IMR-90 (cell line): ENCODE results near the gene GALNT16. TPM values are rescaled to one million over a fixed set of nuclear protein-coding genes. Genes with fewer than 3 reads are reported as not detected.

Source experiments
- ATAC-seq: fragments of 200-7000 bp; cut with Tn5 transposase; 2 replicates; pipeline ENCODE4 v1.9.1; 2020; ENCODE audit warnings: low read depth, mild to moderate bottlenecking, moderate library complexity
- BruUV-seq: library from RNA; stranded (reverse); fragments of 400-500 nt; replicated peaks from 2 replicates; lab custom pipeline; 2021; lab: Mats Ljungman, UMichigan
- CTCF ChIA-PET: fragments of 300-600 bp; formaldehyde crosslinking; extraction: SDS; loops from one replicate; lab custom pipeline; 2021; ENCODE audit warnings: antibody characterized with exemption; lab: Yijun Ruan, JAX
- POLR2A ChIA-PET: fragments of 300-600 bp; sonication (Branson Sonifier 250); formaldehyde crosslinking; loops from one replicate; lab custom pipeline; 2022; ENCODE audit warnings: antibody characterized with exemption; ENCODE audit not compliant: unreplicated experiment; lab: Charles Lee
- DNase-seq: peaks from one replicate; pipeline ENCODE4 v3.0.0; 2013
- H2AFZ ChIP-seq: replicated peaks from 2 replicates; pipeline ENCODE3; 2013; ENCODE audit warnings: low read length, mild to moderate bottlenecking; ENCODE audit not compliant: poor library complexity
- H2AK5ac ChIP-seq: 2 replicates; pipeline ENCODE4 v1.6.1; 2013; ENCODE audit warnings: low read depth, low read length, inconsistent platforms
- H2AK9ac ChIP-seq: replicated peaks from 2 replicates; pipeline ENCODE3; 2013; ENCODE audit warnings: mild to moderate bottlenecking, low read depth, low read length, moderate library complexity; ENCODE audit not compliant: poor library complexity
- H2BK120ac ChIP-seq: 2 replicates; pipeline ENCODE4 v1.6.1; 2013; ENCODE audit warnings: low read depth, low read length, inconsistent platforms
- H2BK15ac ChIP-seq: 3 replicates; pipeline ENCODE4 v1.6.1; 2013; ENCODE audit warnings: low read depth, low read length, inconsistent platforms
- H2BK20ac ChIP-seq: 2 replicates; pipeline ENCODE4 v1.6.1; 2013; ENCODE audit warnings: low read depth, mild to moderate bottlenecking, inconsistent platforms, low read length, moderate library complexity
- H2BK5ac ChIP-seq: 2 replicates; pipeline ENCODE4 v1.6.1; 2013; ENCODE audit warnings: mild to moderate bottlenecking, low read depth, low read length, inconsistent platforms; ENCODE audit not compliant: poor library complexity, severe bottlenecking
- H3K14ac ChIP-seq: replicated peaks from 2 replicates; pipeline ENCODE4 v1.6.1; 2013; ENCODE audit warnings: low read depth, low read length, inconsistent platforms
- H3K18ac ChIP-seq: 2 replicates; pipeline ENCODE4 v1.6.1; 2013; ENCODE audit warnings: low read depth, low read length, control low read depth
- H3K23ac ChIP-seq: 2 replicates; pipeline ENCODE4 v1.6.1; 2013; ENCODE audit warnings: low read depth, low read length, inconsistent platforms
- H3K27ac ChIP-seq: 2 replicates; pipeline ENCODE4 v1.5.1; 2013; ENCODE audit warnings: mild to moderate bottlenecking, control low read depth, low read length; ENCODE audit not compliant: insufficient read depth
- H3K27me3 ChIP-seq: 2 replicates; pipeline ENCODE4 v1.6.1; 2013; ENCODE audit warnings: low read length; ENCODE audit not compliant: control insufficient read depth, insufficient read depth
- H3K36me3 ChIP-seq: 2 replicates; pipeline ENCODE4 v1.6.1; 2013; ENCODE audit warnings: low read length, mixed read lengths; ENCODE audit not compliant: control insufficient read depth, insufficient read depth
- H3K4ac ChIP-seq: 2 replicates; pipeline ENCODE4 v1.6.1; 2013; ENCODE audit warnings: low read depth, low read length, inconsistent platforms
- H3K4me1 ChIP-seq: 2 replicates; pipeline ENCODE4 v1.6.1; 2013; ENCODE audit warnings: low read length, mixed read lengths; ENCODE audit not compliant: control insufficient read depth, insufficient read depth
- H3K4me2 ChIP-seq: 2 replicates; pipeline ENCODE4 v1.6.1; 2013; ENCODE audit warnings: low read depth, mild to moderate bottlenecking, control low read depth, low read length, moderate library complexity
- H3K4me3 ChIP-seq: 2 replicates; pipeline ENCODE4 v1.5.1; 2013; ENCODE audit warnings: low read depth, mild to moderate bottlenecking, control low read depth, low read length, moderate library complexity; ENCODE audit not compliant: insufficient read depth
- H3K56ac ChIP-seq: 2 replicates; pipeline ENCODE4 v1.6.1; 2013; ENCODE audit warnings: low read length, inconsistent platforms; ENCODE audit not compliant: insufficient read depth; ENCODE audit errors: extremely low read depth
- H3K79me1 ChIP-seq, 2 experiments: 2 replicates each; pipeline ENCODE4 v1.6.1; 2013; ENCODE audit warnings: low read length in 2 of 2, inconsistent platforms in 1 of 2, low read depth in 1 of 2
- H3K9ac ChIP-seq: 2 replicates; pipeline ENCODE4 v1.6.1; 2013; ENCODE audit warnings: low read depth, low read length, control low read depth
- H3K9me1 ChIP-seq: 2 replicates; pipeline ENCODE4 v1.6.1; 2013; ENCODE audit warnings: low read length, inconsistent platforms; ENCODE audit not compliant: insufficient read depth
- H3K9me3 ChIP-seq: 2 replicates; pipeline ENCODE4 v1.6.1; 2013; ENCODE audit warnings: low read length; ENCODE audit not compliant: control insufficient read depth, insufficient read depth
- H4K20me1 ChIP-seq: 2 replicates; pipeline ENCODE4 v1.6.1; 2013; ENCODE audit warnings: low read length, inconsistent platforms; ENCODE audit not compliant: insufficient read depth
- H4K5ac ChIP-seq: 2 replicates; pipeline ENCODE4 v1.6.1; 2013; ENCODE audit warnings: mild to moderate bottlenecking, low read depth, low read length, control low read depth
- H4K8ac ChIP-seq, 2 experiments: 2 replicates each; pipeline ENCODE4 v1.6.1; 2013; ENCODE audit warnings: low read depth in 2 of 2, low read length in 2 of 2, control low read depth in 1 of 2, inconsistent platforms in 1 of 2
- H4K91ac ChIP-seq: 2 replicates; pipeline ENCODE4 v1.6.1; 2013; ENCODE audit warnings: low read depth, low read length, inconsistent platforms; ENCODE audit not compliant: insufficient read depth
- CEBPB ChIP-seq: IDR thresholded peaks from 2 replicates; pipeline ENCODE4 v1.6.1; 2012; ENCODE audit warnings: low read depth, low read length, improper control_type of control experiment
- CHD1 ChIP-seq: IDR thresholded peaks from 2 replicates; pipeline ENCODE4 v1.6.1; 2012; ENCODE audit warnings: low read depth, low read length, improper control_type of control experiment
- CTCF ChIP-seq: conservative IDR thresholded peaks from 2 replicates; pipeline ENCODE4 v1.5.1; 2012; ENCODE audit warnings: mild to moderate bottlenecking, low read depth, low read length, improper control_type of control experiment
- FOS ChIP-seq: fragments of 150-350 bp; IDR thresholded peaks from 2 replicates; pipeline ENCODE4 v1.6.1; 2016; ENCODE audit warnings: low read depth, low read length
- MAFK ChIP-seq: IDR thresholded peaks from 2 replicates; pipeline ENCODE4 v1.6.1; 2012; ENCODE audit warnings: low read depth, low read length, improper control_type of control experiment
- MXI1 ChIP-seq: IDR thresholded peaks from 2 replicates; pipeline ENCODE4 v1.6.1; 2012; ENCODE audit warnings: low read depth, mild to moderate bottlenecking, low read length, moderate library complexity, borderline replicate concordance
- NFE2L2 ChIP-seq: fragments of 150-350 bp; IDR thresholded peaks from 2 replicates; pipeline ENCODE4 v1.6.1; 2016; ENCODE audit warnings: low read depth, mild to moderate bottlenecking, low read length
- RAD21 ChIP-seq: IDR thresholded peaks from 2 replicates; pipeline ENCODE4 v1.6.1; 2012; ENCODE audit warnings: low read length, improper control_type of control experiment
- SMC3 ChIP-seq: fragments of 150-350 bp; IDR thresholded peaks from 2 replicates; pipeline ENCODE4 v1.6.1; 2016; ENCODE audit warnings: low read depth, mild to moderate bottlenecking, antibody characterized with exemption, low read length, moderate library complexity
- USF2 ChIP-seq: fragments of 150-350 bp; IDR thresholded peaks from 2 replicates; pipeline ENCODE4 v1.6.1; 2017; ENCODE audit warnings: mild to moderate bottlenecking, antibody characterized with exemption, low read length, low read depth
- WGBS, 2 experiments: methylation state at CpG; one replicate each; pipeline versions ENCODE4 v1.1.5 to v1.1.7; 2013; ENCODE audit warnings: missing lambda C conversion rate in 2 of 2; ENCODE audit not compliant: insufficient read length in 1 of 2; ENCODE audit errors: extremely low coverage in 2 of 2; 5-methylcytosine and 5-hydroxymethylcytosine counted together
- dilution Hi-C: fragments of 300-500 bp; cut with HindIII; formaldehyde crosslinking; loops from one replicate; pipeline ENCODE4 v1.14.3; 2018; ENCODE audit warnings: low sequenced_read_pairs; ENCODE audit not compliant: unreplicated experiment
- in situ Hi-C: fragments of 300-500 bp; cut with MboI; formaldehyde crosslinking; loops from 3 replicates; pipeline ENCODE4 v1.14.3; 2019; ENCODE audit warnings: low sequenced_read_pairs, inconsistent platforms, mixed read lengths
- intact Hi-C: fragments of 100-400 bp; cut with micrococcal nuclease; formaldehyde crosslinking; loops from 2 replicates; pipeline ENCODE4 v1.10.0; 2022
- polyA plus RNA-seq, 3 experiments: library from polyadenylated mRNA; depleted of rRNA; stranded (reverse); fragments of >200 nt; gene quantifications; 2 replicates each; pipeline ENCODE4 v1.2.3, GENCODE V29; 2012; ENCODE audit warnings: low replicate concordance in 1 of 3
- total RNA-seq: library from RNA; depleted of rRNA; stranded (reverse); fragments of >200 nt; gene quantifications from 2 replicates; pipeline ENCODE4 v1.2.3, GENCODE V29; 2012

The GALNT16 gene
- total and polyA plus RNA-seq, 2 of the 4 experiments (the other 2 are of a cell fraction): 0.36 to 1.5 TPM

- Histone ChIP-seq H3K27ac (no peak overlapping the region), H2BK5ac (no peak overlapping the region), H3K23ac (no peak overlapping the region), H3K9me1 (no peaks in the 10 kb centered on the region), H3K27me3 (no peaks in the 10 kb centered on the region), H3K56ac (no peak overlapping the region), H2BK15ac (no peak overlapping the region), H3K18ac (no peak overlapping the region), H2BK120ac (no peak overlapping the region), H3K79me1 (no peaks in the 10 kb centered on the region), H3K4me3 (no peak overlapping the region), H3K4me2 (no peak overlapping the region), H2AK5ac (no peak overlapping the region), H3K14ac (no peak overlapping the region), H3K36me3 (peaks cover 28% of the 10 kb centered on the region), H2AFZ (no peak overlapping the region), H3K9me3 (no peaks in the 10 kb centered on the region), H3K4me1 (no peaks in the 10 kb centered on the region), H2AK9ac (no peak overlapping the region), H3K4ac (no peak overlapping the region), H4K8ac (no peak overlapping the region), H4K91ac (no peak overlapping the region), H3K9ac (no peak overlapping the region), H4K20me1 (no peaks in the 10 kb centered on the region), H2BK20ac (no peak overlapping the region), H4K5ac (no peak overlapping the region)
- ATAC-seq (no peak), DNase-seq (no peak)
- dilution Hi-C loops: no loop called here
- no TSS peak for BruUV-seq
- ChIA-PET CTCF (interaction anchor here (1.3 kb wide), 1 partner anchor 106 kb away, joined by 3 read pairs; no protein-coding TSS in a partner anchor), POLR2A (no interaction called here)
- intact Hi-C loops: no loop called here
- in situ Hi-C loops: no loop called here
- TF ChIP-seq SMC3: no peak
- TF ChIP-seq NFE2L2: no peak
- TF ChIP-seq MAFK: no peak
- TF ChIP-seq USF2: no peak
- no peak for TF ChIP-seq MXI1
- TF ChIP-seq CTCF: no peak
- TF ChIP-seq CHD1: no peak
- TF ChIP-seq CEBPB: no peak
- TF ChIP-seq RAD21: no peak
- no peak for TF ChIP-seq FOS
- no CpG with 5 or more reads among the region's 1 CpG for WGBS, 2 experiments
Observed at GRCh38 chr14:69235708-69236107, 24.2 kb upstream of the GALNT16 start.
